Measurements from ENCODE around the gene DAZAP1.
A peak's percentile ranks its signal among the peaks of the same experiment; 100 is the strongest.
"Not testable (repeated sequence)": the region's sequence is repeated elsewhere in the genome, so short reads cannot be mapped to it uniquely, and the experiment has no call there.

Gene DAZAP1

GRCh38 chr19:1426736-1427135, 19.4 kb downstream of the DAZAP1 start:
- no peak for DNase-seq

- no peak for DNase-seq
Measured at GRCh38 chr19:1427221-1427920, 20.0 kb downstream of the DAZAP1 start.

- DNase-seq = no peak
Measured at GRCh38 chr19:1428738-1429391, 21.5 kb downstream of the DAZAP1 start.

DNA sequence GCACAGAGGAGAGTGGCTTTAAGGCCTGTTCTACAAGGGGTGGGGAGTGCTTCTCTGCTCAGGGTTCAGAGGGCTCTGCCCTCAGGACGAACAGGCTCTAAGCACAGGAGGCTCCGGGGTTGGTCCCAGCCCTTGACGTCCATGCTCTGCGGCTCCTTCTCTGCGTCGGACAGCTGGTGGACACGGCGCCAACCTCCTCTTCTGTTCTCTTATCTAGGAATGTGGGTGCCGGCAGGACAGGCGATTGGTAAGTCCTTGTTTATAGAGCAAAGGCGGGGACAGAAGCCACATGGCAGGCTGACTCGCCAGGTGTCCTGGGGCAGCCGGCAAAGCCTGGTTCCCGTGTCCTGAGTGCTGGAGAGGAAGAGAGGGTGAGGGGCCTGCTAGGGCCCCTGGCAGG, 22.4 kb downstream of the DAZAP1 start:
- no peak for DNase-seq

DNA sequence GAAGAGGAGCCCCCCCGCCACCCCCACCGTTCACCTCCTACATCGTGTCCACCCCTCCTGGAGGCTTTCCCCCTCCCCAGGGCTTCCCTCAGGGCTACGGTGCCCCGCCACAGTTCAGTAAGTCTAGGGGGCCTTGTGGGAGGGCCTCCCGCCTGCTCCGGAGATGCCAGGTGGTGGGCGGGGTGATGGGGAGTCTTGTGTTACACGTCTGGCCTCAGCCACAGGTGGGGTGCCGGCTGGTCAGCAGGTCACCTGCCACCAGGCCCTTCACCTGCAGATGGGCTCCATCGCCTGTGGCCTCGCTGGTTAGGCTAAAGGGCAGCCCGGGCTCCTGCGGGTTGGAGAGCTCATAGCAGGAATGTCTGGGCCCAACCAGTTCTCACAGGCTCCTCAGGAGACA, 22.9 kb downstream of the DAZAP1 start:
- no peak for DNase-seq

DNA sequence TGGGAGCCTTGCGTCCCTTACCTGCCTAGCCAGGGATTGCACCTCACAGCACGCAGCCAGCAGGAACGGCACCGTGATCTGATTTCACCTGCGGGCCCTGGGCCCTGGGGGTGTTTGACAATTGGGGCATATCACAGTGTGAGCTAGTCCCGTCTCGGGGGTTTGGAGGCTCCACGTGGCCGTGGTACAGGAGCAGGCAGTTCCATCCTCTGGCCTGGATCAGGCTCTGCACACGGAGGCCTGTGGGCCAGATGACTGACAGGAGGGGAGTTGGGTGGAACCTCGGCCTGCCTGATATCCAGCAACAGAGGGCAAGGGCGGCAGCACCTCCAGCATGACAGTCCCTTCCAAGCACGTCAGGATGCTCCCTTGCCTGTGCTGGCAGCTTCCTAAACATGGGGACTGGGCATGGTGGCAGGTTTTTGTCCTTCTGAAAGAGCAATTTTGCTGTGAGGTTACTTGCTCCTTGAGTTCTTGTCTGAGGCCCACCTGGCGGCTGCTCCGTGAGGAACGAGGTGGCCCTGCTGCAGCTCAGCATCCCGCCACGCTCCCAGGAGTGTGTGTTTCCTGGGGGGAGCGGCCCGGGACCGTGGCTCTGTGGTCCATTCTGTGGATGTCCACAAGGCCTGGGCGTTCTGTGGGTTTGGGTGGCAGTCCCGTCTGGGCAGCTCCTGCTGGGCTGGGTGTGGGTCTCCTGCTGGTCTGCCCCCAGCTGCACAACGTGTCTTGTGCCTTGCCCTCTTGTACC, 24.5 kb downstream of the DAZAP1 start:
- DNase-seq = no peak

GRCh38 chr19:1432507-1432887, 25.1 kb downstream of the DAZAP1 start:
- no peak for DNase-seq

DNA sequence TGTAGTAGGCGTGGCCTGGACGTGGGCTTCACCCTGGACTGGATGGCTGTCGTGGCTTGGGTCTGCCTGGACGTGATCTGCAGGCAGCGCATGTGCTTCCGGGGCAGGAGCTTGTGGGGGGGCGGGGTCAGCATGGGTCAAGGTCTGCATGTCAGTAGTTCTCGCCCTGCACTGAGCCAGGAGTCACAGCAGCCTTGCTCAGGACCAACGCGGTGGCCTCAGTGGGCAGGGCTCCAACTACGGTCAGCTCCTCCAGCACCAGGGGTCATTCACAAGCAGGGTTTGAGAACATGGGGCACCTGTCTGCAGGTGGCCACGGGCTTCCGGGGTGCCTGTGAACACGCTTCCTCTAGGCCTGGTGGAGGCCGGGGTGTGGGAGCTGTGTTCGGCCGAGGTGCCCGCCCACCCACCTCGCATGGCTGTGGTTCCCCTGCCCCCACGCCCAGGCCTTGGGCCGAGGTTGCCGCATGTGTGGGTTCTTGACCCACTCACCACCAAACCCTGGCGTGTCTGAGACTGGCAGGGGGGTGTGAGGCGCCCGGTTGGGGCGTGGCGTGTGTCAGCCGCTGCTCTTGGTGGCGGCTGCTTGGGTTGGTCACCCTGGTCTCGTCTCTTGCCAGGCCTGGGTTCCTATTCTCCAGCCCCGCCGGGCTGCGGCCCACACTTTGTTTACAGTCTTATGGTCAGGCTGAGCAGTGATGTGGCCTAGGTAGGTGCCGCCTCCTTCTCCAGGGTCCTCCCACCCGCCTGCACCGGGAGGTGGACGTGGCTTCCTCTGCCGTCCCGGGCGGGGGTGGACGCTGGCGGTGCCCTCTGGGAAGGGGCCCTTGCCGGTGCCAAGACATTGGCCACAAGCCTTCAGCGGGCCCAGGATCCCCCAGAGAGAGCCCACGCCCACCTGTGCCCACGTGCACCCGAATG, 26.0 kb downstream of the DAZAP1 start:
- DNase-seq = no peak

- no peak for DNase-seq
Measured at GRCh38 chr19:1434040-1434366, 26.6 kb downstream of the DAZAP1 start.

DNA sequence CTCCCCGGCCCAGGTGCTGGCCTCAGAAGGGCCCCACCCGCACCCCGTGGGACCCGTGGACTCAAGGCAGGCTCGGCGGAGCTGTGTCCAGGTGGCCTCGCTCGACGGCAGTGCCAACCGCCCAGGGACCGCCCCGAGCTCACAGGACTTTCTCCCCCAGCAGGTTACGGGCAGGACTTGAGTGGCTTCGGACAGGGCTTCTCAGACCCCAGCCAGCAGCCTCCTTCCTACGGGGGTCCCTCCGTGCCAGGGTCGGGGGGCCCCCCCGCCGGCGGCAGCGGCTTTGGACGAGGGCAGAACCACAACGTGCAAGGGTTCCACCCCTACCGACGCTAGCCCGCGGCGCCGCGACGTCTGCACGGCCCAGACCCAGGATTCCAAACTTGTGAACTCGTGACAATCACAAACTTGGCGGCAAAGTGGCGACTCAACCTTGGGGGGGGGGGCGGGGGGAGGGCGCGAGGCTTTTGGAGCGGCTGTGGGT, 27.2 kb downstream of the DAZAP1 start:
- DNase-seq = no peak

DNA sequence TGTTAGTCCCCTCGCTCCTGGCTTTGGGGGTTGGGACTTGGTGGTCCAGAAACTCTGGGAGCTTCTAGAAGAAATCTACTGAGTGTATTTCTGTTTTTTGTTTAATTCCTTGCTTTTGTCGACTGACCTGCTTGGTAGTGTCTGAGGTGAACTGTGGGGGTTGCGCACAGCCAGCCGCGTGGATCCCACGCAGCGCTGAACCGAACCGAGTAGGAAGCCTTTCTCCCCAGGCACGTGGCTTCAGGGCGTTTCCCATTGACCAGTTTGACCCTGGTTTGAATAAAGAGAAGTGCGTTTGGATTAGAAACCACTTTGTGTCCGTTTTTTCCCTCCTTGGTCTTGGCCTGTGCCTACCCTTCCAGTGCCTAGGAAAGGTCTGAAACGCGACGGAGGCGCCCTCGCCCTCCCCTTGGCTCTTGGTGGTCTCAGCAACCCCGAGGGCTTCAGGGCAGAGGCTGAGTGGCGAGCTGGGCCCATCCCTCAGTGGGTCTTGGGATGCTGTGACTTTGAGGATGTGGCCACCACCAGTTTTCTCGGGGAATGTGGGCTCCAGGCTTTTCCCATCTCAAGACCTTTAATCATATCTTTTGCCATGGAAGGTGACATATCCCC, 28.1 kb downstream of the DAZAP1 start:
- DNase-seq = no peak

DNA sequence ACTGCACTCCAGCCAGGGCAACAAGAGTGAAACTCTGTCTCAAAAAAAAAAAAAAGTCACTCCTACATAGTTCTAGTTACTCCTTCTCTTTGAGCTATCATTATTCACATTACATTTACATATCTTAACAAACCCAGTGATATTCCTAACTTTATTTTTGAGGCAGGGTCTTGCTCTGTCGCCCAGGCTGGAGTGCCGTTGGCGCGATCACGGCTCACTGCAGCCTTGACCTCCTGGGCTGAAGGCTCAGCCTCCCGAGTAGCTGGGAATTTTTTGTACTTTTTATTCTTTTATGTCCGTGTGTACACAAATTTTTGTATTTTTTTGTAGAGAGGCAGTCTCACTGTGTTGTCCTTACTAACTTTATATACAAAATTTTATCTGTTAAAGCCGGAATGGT, 30.2 kb downstream of the DAZAP1 start:
- DNase-seq = no peak

- peak; percentile 97 for DNase-seq
Measured at GRCh38 chr19:1438035-1438932, 30.9 kb downstream of the DAZAP1 start, which contains the start of gene RPS15. RPS15 (plus strand) TSS chr19:1438396; CDS start chr19:1438426, 30 bp downstream.

GRCh38 chr19:1438933-1439354, 31.6 kb downstream of the DAZAP1 start:
- peak; percentile 45 for DNase-seq

DNA sequence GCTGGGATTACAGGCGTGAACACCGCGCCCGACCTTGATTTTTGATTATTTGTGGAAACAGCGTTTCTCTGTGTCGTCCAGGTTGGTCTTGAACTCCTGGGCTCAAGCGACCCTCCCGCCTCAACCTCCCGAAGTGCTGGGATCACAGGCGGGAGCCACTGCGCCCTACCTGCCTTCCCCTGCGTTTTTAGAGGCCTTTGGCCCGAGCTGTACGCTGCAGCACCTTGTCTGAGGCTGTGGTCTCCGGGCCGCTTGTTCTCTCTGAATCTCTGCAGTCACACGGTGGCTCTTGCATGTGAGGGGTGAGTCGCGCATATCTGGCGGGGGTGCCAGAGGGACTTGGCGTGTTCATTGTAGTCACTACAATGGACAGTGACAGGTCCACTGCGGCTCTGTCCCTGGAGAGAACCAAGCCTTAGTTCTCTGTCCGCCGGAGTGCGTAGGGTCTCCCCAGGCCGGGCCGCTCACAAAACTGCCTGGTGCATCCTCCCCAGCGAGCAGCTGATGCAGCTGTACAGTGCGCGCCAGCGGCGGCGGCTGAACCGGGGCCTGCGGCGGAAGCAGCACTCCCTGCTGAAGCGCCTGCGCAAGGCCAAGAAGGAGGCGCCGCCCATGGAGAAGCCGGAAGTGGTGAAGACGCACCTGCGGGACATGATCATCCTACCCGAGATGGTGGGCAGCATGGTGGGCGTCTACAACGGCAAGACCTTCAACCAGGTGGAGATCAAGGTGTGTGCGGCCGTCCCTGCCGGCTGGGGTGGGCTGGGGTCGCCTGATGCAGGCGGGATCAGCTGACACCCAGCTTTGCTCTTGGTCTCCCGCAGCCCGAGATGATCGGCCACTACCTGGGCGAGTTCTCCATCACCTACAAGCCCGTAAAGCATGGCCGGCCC, 32.4 kb downstream of the DAZAP1 start:
- not testable (repeated sequence) for DNase-seq

DNA sequence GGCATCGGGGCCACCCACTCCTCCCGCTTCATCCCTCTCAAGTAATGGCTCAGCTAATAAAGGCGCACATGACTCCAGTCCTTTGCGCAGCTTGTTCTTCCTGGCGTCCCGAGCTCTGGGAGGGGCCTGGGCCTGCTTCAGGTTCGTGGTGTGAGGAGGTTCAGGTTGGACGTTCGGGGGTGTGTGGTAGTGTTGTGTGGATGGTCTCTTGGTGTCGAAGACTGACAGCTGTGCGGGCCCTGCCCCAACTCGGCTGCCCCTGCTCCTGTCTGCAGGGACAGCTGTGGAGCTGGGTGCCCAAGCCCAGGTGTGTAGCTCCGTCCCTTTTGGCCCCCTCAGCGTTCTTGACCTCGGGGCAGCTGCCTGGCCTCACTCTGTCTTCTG, 33.0 kb downstream of the DAZAP1 start:
- no peak for DNase-seq

- DNase-seq = no peak
Measured at GRCh38 chr19:1441022-1441426, 33.6 kb downstream of the DAZAP1 start.

GRCh38 chr19:1441677-1442438, 34.5 kb downstream of the DAZAP1 start:
- DNase-seq = no peak

DNA sequence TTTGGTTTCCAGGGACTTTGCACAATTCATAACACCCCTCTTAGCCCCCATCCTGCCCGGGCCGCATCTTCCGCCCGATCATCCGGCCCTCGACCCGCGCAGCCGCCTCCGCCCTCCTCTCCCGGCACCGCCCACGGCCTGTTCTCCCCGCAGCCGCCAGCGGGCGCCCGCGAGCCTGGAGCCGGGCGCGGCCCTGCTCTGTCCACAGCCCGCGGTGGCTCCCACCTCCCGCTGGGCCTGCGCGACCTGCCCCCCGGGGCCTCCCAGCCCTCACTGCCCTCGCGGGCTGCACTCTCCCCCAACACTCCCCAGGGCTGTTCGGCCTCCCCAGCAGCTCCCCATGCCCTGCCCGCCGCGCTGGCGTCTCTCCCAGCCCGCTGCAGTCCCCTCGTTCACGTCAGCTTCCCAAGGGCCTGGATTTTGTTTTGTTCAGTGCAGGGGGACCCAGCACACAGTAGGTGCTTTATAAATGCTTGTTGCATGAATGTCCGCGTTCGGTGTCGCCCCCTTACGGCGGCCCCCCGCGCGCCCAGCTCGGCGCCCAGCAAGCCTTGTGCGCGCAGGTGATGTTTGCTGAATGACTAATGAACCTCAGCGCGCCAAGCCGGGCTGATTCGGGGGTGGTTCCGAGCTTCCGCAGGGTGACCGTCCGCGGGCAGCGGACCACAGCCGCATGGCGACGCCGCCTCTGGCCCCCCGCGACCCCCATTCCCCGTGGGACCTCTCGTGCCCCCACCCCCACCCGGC, 38.0 kb downstream of the DAZAP1 start:
- DNase-seq = peak; percentile 86

Data from hematopoietic multipotent progenitor cell treated with erythropoietin and hydrocortisone succinate and interleukin-3 and kit ligand, for 4 days (in vitro differentiated cells).